ENCODE results near the gene SLC29A1. TPM values are rescaled to one million over a fixed set of nuclear protein-coding genes. Genes with fewer than 3 reads are reported as not detected.

The SLC29A1 gene
- total RNA-seq, 1 donor from 2014 or later: 142 TPM

DNA sequence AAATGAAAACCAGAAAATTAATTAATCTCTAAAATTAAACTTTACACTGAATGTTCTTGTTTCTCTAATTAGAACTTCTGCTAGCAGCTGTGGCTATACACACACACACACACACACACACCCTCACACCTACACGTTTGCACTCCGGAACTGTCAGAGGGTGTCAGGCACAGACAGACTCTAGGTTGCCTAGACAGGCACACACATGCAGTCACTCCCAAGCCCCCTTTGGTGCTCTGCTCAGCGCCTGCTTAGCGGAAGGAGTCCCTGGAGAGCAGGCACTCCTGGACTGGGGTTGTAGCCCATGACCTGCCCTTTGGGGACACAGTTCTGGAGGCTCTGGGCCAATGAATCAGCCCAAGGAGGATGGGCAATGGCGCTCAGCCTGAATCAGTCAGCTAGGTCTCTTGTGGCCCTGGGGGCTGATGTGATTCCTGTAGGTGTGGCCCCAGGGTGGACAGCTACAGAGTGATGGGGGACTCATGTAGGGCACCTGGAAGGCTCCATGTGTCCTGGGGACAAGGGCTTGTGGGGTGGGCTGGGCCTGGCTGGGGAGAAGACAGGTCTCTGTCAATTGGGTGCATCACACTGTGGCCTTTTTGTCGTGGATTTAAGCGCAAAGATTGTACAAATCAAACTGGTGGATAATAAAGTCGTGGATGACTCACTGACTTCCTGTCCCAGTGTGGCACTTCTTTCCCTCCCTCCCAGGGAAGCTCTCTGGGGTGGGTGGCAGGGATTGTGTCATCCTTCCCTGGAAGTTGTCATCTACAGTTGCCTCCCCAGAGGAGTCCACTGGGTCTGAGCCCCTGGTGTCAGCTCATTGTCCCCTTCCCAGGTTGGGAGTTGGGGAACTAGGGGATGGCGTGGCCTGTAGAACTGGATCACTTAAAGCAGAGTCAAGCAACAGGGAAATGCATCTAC lies 55.6 kb downstream of the SLC29A1 start:
- Mint-ChIP-seq H3K27me3 (ENCODE audit: unreplicated experiment) (peaks cover 16% of the 10 kb centered on the region), H3K9me3 (ENCODE audit: unreplicated experiment) (no peaks in the 10 kb centered on the region), H3K27ac (ENCODE audit: unreplicated experiment) (no peak overlapping the region), H3K4me1 (ENCODE audit: unreplicated experiment) (peaks cover 1% of the 10 kb centered on the region), H3K4me3 (ENCODE audit: unreplicated experiment) (no peak overlapping the region), H3K36me3 (ENCODE audit: low read depth, unreplicated experiment) (no peaks in the 10 kb centered on the region)
- TF ChIP-seq, protein P1, sequence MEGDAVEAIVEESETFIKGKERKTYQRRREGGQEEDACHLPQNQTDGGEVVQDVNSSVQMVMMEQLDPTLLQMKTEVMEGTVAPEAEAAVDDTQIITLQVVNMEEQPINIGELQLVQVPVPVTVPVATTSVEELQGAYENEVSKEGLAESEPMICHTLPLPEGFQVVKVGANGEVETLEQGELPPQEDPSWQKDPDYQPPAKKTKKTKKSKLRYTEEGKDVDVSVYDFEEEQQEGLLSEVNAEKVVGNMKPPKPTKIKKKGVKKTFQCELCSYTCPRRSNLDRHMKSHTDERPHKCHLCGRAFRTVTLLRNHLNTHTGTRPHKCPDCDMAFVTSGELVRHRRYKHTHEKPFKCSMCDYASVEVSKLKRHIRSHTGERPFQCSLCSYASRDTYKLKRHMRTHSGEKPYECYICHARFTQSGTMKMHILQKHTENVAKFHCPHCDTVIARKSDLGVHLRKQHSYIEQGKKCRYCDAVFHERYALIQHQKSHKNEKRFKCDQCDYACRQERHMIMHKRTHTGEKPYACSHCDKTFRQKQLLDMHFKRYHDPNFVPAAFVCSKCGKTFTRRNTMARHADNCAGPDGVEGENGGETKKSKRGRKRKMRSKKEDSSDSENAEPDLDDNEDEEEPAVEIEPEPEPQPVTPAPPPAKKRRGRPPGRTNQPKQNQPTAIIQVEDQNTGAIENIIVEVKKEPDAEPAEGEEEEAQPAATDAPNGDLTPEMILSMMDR (IDR thresholded peaks at IDR 0.05; ENCODE audit: unreplicated experiment): no peak
- DNase-seq (ENCODE audit: low spot score): no peak

Other genes starting within 250 kb of the SLC29A1 start
- 30.3 TPM for gene MRPL14, start 96.1 kb upstream of the SLC29A1 start, total RNA-seq (ENCODE audit: unreplicated experiment)
- gene TMEM63B, start 96.0 kb upstream of the SLC29A1 start, total RNA-seq (ENCODE audit: unreplicated experiment): 33.4 TPM
- 2.3 TPM for gene CAPN11, start 64.8 kb upstream of the SLC29A1 start, total RNA-seq (ENCODE audit: unreplicated experiment)
- 11.2 TPM for gene MYMX, start 6.7 kb upstream of the SLC29A1 start, total RNA-seq (ENCODE audit: unreplicated experiment)
- 962 TPM for gene HSP90AB1, start 23.5 kb downstream of the SLC29A1 start, total RNA-seq (ENCODE audit: unreplicated experiment)
- gene SLC35B2, start 33.9 kb downstream of the SLC29A1 start, total RNA-seq (ENCODE audit: unreplicated experiment): 31.8 TPM
- 16.7 TPM for gene NFKBIE, start 42.0 kb downstream of the SLC29A1 start, total RNA-seq (ENCODE audit: unreplicated experiment)
- 0.28 TPM for gene TMEM151B, start 46.9 kb downstream of the SLC29A1 start, total RNA-seq (ENCODE audit: unreplicated experiment)
- 16.0 TPM for gene AARS2, start 89.8 kb downstream of the SLC29A1 start, total RNA-seq (ENCODE audit: unreplicated experiment)
- not detected for gene SPATS1, start 119.1 kb downstream of the SLC29A1 start, total RNA-seq (ENCODE audit: unreplicated experiment)
- 17.3 TPM for gene CDC5L, start 164.1 kb downstream of the SLC29A1 start, total RNA-seq (ENCODE audit: unreplicated experiment)